Glutamatergic neuron (in vitro differentiated cells): ENCODE data around the gene ALDH4A1. TPM values are rescaled to one million over a fixed set of nuclear protein-coding genes. Genes with fewer than 3 reads are reported as not detected.

Source experiments
- DNase-seq: peaks from one replicate; pipeline ENCODE4 v3.0.0; 2022
- H3K27ac Mint-ChIP-seq: one replicate; pipeline ENCODE4 v1.8.0; 2020; ENCODE audit warnings: mild to moderate bottlenecking, mixed read lengths, inconsistent platforms; ENCODE audit not compliant: unreplicated experiment
- H3K27me3 Mint-ChIP-seq: one replicate; pipeline ENCODE4 v1.8.0; 2020; ENCODE audit warnings: mild to moderate bottlenecking, moderate library complexity, mixed read lengths, inconsistent platforms; ENCODE audit not compliant: unreplicated experiment
- H3K36me3 Mint-ChIP-seq: one replicate; pipeline ENCODE4 v1.8.0; 2020; ENCODE audit warnings: mild to moderate bottlenecking, mixed read lengths, inconsistent platforms; ENCODE audit not compliant: unreplicated experiment
- H3K4me1 Mint-ChIP-seq: one replicate; pipeline ENCODE4 v1.8.0; 2020; ENCODE audit warnings: mild to moderate bottlenecking, low read depth, mixed read lengths, inconsistent platforms; ENCODE audit not compliant: unreplicated experiment
- H3K4me3 Mint-ChIP-seq: one replicate; pipeline ENCODE4 v1.8.0; 2020; ENCODE audit warnings: mild to moderate bottlenecking, mixed read lengths, inconsistent platforms; ENCODE audit not compliant: unreplicated experiment
- H3K9me3 Mint-ChIP-seq: one replicate; pipeline ENCODE4 v1.8.0; 2020; ENCODE audit warnings: mild to moderate bottlenecking, moderate library complexity, mixed read lengths, inconsistent platforms; ENCODE audit not compliant: unreplicated experiment
- total RNA-seq: library from RNA; stranded (reverse); fragmentation: NEBNext Ultra II Directional; extraction: Animal tissue kit (Norgen Biotek cat#: 25700); gene quantifications from one replicate; pipeline ENCODE4 v1.2.1, GENCODE V29; 2021; ENCODE audit not compliant: unreplicated experiment
- TF ChIP-seq, protein P1 (sequence below): fragments of 200-600 bp; sonication (generic); IDR thresholded peaks from one replicate; pipeline ENCODE4 v1.5.0; 2021; ENCODE audit not compliant: partially characterized antibody, unreplicated experiment

The ALDH4A1 gene
- total RNA-seq, 1 donor from 2014 or later: 28.9 TPM

DNA sequence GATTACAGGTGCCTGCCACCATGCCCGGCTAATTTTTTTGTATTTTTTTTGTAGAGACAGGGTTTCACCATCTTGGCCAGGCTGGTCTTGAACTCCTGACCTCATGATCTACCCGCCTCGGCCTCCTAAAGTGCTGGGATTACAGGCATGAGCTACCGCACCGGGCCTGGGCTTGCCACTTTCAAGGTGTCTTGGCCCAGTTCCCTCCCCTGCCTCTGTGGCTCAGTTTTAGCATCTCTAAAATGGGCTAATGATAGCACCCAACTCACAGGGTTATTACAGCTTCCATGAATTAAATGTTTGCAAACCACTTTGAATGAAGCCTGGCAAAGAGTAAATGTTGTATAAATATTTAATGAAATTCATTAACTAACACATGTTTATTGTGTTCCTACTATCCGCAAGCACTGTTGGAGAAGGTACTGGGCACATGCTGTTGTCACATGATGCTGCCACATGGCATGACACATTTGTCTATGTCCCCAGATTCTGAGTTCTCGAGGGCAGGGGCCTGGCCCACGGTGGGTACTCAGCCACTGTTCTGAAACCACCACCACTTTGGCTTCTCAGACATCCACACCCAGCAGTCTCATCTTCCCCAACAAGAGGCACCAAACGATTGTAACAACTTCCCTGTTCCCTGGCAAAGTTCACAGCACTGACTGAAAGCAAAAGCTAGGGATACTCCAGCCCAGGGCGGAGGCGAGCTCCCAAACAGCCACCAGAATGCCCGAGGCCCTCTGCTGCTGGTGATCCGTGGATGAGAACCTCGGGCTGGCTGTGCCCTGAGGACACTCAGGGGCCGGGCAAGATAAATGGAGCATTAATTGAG lies 44.4 kb upstream of the ALDH4A1 start:
- Mint-ChIP-seq H3K4me1 (peaks cover 68% of the 10 kb centered on the region), H3K36me3 (no peaks in the 10 kb centered on the region), H3K27me3 (peaks cover 19% of the 10 kb centered on the region), H3K9me3 (peaks cover 15% of the 10 kb centered on the region), H3K27ac (peak overlapping the region; percentile 84), H3K4me3 (peak overlapping the region; percentile 50)
- DNase-seq: no peak
- TF ChIP-seq, protein P1, sequence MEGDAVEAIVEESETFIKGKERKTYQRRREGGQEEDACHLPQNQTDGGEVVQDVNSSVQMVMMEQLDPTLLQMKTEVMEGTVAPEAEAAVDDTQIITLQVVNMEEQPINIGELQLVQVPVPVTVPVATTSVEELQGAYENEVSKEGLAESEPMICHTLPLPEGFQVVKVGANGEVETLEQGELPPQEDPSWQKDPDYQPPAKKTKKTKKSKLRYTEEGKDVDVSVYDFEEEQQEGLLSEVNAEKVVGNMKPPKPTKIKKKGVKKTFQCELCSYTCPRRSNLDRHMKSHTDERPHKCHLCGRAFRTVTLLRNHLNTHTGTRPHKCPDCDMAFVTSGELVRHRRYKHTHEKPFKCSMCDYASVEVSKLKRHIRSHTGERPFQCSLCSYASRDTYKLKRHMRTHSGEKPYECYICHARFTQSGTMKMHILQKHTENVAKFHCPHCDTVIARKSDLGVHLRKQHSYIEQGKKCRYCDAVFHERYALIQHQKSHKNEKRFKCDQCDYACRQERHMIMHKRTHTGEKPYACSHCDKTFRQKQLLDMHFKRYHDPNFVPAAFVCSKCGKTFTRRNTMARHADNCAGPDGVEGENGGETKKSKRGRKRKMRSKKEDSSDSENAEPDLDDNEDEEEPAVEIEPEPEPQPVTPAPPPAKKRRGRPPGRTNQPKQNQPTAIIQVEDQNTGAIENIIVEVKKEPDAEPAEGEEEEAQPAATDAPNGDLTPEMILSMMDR: no peak

DNA sequence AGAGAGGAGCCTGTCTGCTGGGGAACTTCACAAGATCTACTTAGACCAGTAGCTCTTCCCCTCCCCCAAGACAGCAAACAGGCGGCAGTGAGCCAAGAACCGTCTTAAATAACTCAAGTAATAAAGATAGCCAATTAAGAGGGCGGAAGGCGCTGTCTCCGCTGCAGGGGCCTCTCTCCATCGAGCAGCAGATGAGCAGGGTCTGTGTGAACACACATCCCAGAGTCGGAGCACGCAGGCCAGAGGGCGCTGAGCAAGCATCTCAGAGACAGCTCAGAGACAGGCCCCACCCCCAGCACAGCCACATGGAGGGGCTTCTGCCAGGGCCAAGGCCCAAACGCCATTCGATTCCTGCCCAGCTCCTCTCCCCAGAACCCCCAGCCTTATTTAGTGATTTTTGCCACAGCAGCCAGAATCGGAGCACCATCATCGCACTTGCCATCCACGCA lies 43.1 kb upstream of the ALDH4A1 start:
- peak overlapping the region; percentile 63 for H3K4me3 Mint-ChIP-seq
- no peaks in the 10 kb centered on the region for H3K36me3 Mint-ChIP-seq
- TF ChIP-seq, protein P1: no peak
- H3K27ac Mint-ChIP-seq: peak overlapping the region; percentile 78
- H3K9me3 Mint-ChIP-seq: peaks cover 20% of the 10 kb centered on the region
- H3K4me1 Mint-ChIP-seq: peaks cover 72% of the 10 kb centered on the region
- DNase-seq: peak; percentile 65
- peaks cover 20% of the 10 kb centered on the region for H3K27me3 Mint-ChIP-seq

DNA sequence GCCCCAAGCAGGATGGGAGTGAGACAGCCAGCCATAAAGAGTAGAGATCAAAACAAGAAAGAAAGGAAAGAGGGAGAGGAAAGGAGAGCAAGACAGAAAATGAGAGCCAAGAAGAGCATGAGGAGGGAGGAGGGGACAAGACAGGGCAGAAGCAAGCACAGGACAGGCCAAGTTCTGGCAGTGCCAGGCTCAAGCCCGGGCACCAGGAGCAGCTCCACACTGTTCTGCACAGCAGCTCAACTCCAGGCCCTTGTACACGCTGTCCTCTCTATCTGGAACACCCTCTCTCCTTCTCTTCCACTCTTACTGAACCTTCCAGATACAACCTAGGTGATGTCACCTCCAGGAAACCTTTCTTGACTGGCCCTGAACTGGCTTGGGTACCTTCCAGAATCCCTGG lies 42.5 kb upstream of the ALDH4A1 start:
- Mint-ChIP-seq H3K27ac (peak overlapping the region; percentile 78), H3K4me1 (peaks cover 72% of the 10 kb centered on the region), H3K36me3 (no peaks in the 10 kb centered on the region), H3K4me3 (peak overlapping the region; percentile 67), H3K9me3 (peaks cover 19% of the 10 kb centered on the region), H3K27me3 (peaks cover 22% of the 10 kb centered on the region)
- no peak for DNase-seq
- TF ChIP-seq, protein P1: no peak

DNA sequence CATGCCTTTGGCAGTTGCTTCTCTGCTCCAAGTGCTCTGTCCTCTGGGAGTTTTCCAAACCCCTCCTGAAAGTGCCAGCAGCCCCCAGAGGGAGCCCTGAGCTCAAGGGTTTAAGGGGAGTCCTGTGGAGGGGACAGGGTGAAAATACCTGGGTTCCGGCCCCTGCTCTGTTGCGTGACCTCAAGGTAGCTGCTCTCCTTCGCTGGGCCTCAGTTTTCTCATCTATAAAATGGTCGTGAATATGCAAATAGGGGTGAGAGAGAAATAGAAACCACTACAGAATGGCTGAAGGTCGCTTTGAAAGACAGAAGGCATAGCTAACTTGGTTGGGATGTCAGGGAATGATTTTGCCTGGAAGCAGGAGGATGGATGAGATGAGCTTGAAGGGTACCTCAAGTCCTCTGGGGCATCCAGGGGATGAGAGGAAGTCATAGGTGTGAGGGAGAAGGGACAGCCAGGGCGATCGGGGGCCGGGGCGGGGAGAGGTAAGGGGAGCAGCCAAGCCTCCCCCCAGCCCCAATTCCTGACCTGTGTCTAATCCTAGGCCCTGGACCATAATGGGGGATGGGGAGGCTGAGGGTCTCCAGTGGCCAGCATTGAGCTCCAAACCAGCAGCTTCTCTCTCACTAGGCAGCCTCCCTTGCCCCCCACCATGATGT lies 41.7 kb upstream of the ALDH4A1 start:
- TF ChIP-seq, protein P1: no peak
- Mint-ChIP-seq H3K27me3 (peaks cover 21% of the 10 kb centered on the region), H3K4me1 (peaks cover 70% of the 10 kb centered on the region), H3K9me3 (peaks cover 20% of the 10 kb centered on the region), H3K27ac (peak overlapping the region; percentile 92), H3K4me3 (peak overlapping the region; percentile 73), H3K36me3 (no peaks in the 10 kb centered on the region)
- no peak for DNase-seq

DNA sequence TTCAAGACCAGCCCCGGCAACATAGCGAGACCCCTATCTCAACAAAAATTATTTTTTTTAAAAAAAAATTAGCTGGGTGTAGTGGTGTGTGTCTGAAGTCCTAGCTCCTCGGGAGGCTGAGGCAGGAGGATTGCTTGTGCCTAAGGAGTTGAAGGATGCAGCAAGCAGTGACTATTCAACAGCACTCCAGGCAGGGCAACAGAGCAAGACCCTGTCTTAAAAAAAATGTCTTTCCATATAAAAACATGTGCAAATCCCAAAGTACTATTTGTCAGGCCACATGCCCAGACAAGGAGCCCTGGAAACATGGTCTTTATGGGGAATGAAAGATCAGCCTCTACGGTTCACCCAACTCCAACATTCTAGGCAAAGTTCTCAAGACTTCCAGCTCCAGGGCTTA lies 40.8 kb upstream of the ALDH4A1 start:
- Mint-ChIP-seq H3K9me3 (peaks cover 27% of the 10 kb centered on the region), H3K27me3 (peaks cover 22% of the 10 kb centered on the region), H3K4me1 (peaks cover 66% of the 10 kb centered on the region), H3K27ac (peak overlapping the region; percentile 31), H3K36me3 (no peaks in the 10 kb centered on the region), H3K4me3 (no peak overlapping the region)
- DNase-seq: no peak
- TF ChIP-seq, protein P1: no peak
